Glomerular endothelial cell (primary cell): ENCODE data around the gene XPC. TPM values are rescaled to one million over a fixed set of nuclear protein-coding genes. Genes with fewer than 3 reads are reported as not detected.

Experiments used
- DNase-seq: peaks from one replicate; pipeline ENCODE4 v3.0.0-alpha.2; 2011; ENCODE audit warnings: low read depth, low spot score; ENCODE audit errors: extremely low read depth
- total RNA-seq: library from RNA; depleted of rRNA; stranded (reverse); fragments of >200 nt; gene quantifications from 2 replicates; pipeline ENCODE4 v1.2.3, GENCODE V29; 2015

The XPC gene
- total RNA-seq, 1 donor from 2014 or later: 50.4 TPM

DNA sequence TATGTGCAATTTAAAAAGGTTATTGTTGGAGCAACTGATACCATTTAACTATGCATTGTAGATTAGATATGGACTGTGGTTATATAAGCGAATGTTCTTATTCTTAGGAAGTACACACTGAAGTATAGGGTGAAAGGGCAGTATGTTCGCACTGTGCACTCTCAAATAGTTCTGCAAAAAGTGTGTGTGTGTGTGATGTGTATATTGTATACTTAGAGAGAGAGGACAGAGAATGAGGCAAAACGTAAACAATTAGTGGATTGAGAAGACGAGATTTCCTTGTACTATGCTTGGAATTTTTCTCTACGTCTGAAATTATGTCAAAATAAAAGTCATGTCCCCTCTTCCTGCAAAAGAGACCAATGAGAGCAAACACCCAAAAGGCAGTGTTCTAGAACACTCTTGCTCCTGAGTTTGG lies 30.6 kb upstream of the XPC start:
- DNase-seq: no peak

DNA sequence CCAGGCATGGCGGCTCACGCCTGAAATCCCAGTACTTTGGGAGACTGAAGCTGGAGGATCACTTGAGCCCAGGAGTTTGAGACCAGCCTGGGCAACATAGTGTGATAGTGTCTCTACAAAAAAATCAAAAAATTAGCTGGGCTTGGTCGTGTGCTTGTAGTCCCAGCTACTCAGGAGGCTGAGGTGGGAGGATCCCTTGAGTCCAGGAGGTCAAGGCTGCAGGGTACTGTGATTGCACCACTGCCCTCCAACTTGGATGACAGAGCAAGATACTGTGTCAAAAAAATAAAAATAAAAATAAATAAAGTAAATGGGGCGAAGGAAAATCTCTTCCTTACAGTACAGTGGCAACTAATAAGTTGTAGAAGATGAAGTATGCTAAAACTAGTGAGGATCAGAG lies 29.8 kb upstream of the XPC start:
- no peak for DNase-seq

- no peak for DNase-seq
These were observed 28.3 kb upstream of the XPC start for GRCh38 chr3:14206548-14207177.

DNA sequence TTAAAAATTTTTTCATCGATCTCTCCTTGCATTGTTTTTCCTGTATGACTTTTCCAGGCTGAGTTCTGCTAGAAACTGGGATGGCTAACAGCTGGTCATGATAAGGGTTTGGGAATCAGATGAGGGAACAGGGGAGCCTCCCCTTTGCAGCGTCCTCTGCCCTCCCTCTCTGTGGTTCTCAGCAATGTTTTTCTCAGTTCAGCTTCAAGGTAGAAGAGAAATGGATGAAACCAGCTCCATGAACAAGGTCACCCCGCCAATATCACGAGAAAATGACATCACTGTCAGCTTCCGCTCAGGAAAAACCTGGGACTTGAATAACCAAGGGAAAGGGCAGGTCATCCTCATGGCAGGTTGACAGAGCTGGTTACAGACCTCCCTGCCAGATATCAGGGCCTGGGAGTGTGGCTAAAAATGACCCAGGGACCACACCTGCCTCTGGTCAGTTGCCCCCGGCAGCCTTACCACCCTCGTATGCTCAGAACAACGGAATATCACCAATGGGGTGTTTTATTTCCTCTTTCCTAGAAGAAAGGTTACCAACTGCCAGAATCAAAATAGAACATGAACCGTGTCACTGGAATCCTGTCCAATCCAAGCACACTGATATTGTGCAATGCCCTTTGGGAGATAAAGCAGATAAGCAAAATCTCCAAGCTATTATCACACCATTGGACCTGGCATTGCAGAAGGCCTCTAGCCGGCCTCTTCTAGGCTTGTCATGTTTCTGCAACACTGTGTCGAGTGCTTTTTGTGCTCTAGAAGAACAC lies 26.3 kb upstream of the XPC start:
- DNase-seq: no peak

- no peak for DNase-seq
These were observed 25.2 kb upstream of the XPC start for GRCh38 chr3:14203521-14204079.

- DNase-seq: no peak
These were observed 24.6 kb upstream of the XPC start for GRCh38 chr3:14202874-14203520.

DNA sequence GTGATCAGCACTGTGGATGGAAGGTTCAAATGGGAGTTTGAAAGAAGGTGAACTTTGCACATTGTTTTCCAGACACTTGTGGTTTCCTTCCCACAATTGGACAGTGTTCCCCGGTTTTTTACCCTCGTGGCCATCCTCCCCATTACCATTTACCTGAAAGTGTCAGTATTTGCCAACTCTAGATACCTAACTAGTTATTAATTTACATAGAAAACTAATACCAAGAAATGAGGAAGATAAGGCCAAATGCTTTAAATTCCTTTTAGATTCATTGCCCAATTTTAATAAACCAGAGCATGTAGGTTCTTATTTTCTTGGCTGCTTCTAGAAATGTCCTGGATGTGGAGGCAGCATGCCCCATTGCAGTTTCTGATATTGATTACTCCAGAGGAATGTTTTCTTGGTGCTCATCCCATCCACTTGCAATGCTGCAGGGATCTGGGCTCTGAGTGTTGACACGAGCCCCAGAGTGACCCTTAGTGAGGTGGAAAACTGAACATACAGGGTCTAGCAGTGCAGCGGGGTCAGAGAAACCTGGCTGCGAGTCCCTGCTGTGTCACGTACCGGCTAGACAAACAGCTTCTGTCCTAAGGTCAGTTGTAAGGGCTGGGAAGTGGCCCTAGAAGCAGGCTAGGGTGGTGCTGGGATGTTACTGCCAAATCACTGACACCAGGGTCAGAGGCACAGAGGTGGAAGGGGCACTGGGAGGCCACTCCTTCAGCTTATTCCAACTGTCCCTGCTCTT lies 23.7 kb upstream of the XPC start:
- DNase-seq: no peak

DNA sequence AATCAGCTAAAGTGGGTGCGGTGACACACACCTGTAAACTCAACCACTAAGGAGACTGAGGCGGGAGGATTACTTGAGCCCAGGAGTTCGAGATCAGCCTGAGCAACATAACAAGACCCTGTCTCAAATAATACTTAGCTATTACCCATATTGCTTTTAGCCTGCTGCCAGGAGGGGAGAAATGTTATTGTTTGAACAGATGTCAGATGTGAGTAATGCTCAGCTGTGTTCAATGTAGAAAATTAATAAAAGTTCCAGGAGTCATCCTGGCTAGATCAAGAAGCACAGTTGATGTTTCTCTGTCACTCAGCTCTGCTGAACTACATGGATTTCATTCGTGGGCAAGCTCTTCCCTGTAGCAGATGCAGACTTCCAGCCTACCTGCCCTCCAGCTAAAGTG lies 22.4 kb upstream of the XPC start:
- DNase-seq: no peak

DNA sequence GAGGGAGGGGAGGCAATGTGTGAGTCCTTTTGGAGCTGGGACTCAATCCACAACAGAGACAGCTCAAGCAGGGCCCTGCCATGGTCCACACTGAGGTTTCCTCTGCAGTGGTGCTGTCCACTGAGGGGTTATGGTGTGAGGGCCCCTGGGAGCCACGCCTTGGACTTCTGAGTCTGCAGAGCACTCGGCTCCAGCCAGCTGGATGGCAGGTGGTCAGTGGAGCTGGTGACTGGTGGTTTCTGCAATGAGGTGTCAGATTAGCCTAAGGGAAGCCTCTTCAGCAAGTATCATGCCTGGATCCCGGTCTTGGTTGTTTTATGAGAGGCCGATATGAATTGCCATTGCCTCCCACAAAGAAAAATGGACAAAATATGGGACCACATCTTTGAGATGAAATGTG lies 21.9 kb upstream of the XPC start:
- DNase-seq: no peak

DNA sequence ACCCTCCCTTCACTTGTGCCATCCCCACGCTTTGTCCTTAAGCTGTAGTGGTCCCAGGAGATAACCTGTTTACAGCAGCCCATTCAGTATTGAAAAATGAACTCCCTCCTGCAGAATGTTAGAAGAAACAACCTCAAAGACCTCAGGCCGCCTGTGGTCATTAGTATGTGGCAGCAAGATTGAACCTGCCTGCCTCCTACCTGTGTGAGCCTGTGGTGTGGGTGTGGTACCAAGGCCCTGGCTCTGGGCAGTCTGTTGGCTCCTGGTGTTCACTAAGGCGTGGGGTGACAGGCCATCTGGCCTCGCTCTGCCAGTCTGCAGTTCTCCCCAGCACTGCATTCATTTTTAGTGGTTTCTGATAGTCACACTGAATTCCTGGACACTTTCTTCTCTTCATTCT lies 21.2 kb upstream of the XPC start:
- DNase-seq: no peak

GRCh38 chr3:14194865-14195264 lies 16.5 kb upstream of the XPC start:
- no peak for DNase-seq

- no peak for DNase-seq
These were observed 9.8 kb upstream of the XPC start for GRCh38 chr3:14188041-14188754.

DNA sequence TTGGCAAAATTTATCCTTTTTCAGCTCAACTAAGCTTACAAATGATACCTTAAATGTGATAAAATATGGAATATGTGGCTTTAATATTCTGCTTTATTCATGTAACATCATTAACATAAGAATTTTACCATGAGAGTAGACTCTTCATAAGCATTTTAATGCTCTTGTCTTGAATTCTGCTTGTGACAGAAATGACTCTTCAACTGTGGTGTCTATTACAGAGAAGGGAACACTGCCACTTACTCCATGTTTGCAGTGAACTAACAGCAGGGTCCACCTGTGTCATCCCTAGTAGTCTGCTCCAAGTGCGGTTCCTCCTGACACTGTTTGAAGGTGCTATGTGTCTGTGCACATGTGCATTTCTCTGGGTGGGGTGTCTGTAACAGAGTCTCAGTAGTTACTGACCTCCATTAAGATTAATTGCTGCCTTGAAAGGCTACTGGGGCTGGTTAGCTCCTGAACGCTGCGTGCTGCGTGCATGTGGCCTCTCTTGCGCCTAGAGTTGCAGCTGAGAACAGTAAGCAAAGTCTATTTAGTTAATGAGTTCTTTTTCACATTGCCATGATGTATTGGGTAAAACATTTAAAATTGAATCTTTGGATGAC lies 8.6 kb upstream of the XPC start:
- DNase-seq: no peak

GRCh38 chr3:14183015-14183577 lies 4.7 kb upstream of the XPC start:
- DNase-seq: no peak

DNA sequence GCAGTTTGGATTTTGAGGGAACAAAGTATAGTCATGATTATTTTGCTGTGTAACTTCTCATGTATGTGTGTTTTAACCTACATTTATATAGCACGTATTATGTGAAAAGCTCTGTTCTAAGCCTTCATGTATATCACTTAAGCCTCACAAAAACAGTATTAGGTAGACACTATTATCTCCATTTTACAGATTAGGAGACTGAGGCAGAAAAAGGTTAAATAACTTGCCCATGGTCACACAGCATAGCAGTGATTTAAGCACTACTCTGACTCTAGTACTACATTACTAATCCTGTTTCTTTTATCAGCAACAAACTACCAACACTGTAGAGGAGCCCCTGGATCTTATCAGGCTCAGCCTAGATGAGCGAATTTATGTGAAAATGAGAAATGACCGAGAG lies 2.9 kb upstream of the XPC start:
- DNase-seq: no peak

DNA sequence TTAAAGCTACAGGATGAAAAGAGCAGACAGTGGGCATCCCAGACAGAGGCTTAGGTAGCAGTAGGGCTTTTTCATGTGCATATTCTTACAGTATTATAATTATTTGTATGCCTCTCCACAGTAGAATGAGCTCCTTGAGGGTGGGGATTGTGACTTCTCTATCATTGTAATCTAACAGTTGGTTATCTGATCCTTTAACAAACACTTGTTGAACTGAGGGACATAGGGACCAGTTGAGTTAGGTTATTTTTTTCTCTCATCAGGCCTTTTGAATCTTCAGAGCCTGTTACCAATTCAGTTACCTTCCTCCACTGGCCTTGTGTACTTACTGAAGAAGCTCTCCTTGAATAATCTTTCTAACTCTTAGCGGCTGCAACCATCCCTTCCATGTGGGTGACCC lies 1.4 kb upstream of the XPC start:
- DNase-seq: no peak

- DNase-seq: no peak
These were observed 689 bp upstream of the XPC start for GRCh38 chr3:14179114-14179465.

- DNase-seq: no peak
These were observed 688 bp downstream of the XPC start for GRCh38 chr3:14177580-14178246.

GRCh38 chr3:14175383-14176037 lies 2.9 kb downstream of the XPC start:
- no peak for DNase-seq
